HG02678 (cell line): ENCODE measurements around the gene KREMEN1.

Experiments
- ATAC-seq: cut with Tn5 transposase; IDR thresholded peaks from one replicate; pipeline ENCODE4 v1.9.1; 2021; ENCODE audit warnings: mild to moderate bottlenecking, moderate library complexity; ENCODE audit not compliant: unreplicated experiment

Gene KREMEN1

GRCh38 chr22:29216873-29217666 is 144.2 kb downstream of the KREMEN1 start:
- ATAC-seq: no peak
